ENCODE data around the gene EP400.
"Not testable (repeated sequence)": the region's sequence is repeated elsewhere in the genome, so short reads cannot be mapped to it uniquely, and the experiment has no call there.

Gene EP400

GRCh38 chr12:132099739-132100138, 150.0 kb downstream of the EP400 start:
- DNase-seq, result no peak

GRCh38 chr12:132100306-132101065, 150.7 kb downstream of the EP400 start:
- DNase-seq, result no peak

GRCh38 chr12:132102297-132102696, 152.6 kb downstream of the EP400 start:
- DNase-seq, result no peak

GRCh38 chr12:132103072-132103471, 153.3 kb downstream of the EP400 start:
- not testable (repeated sequence) for DNase-seq

- no peak for DNase-seq
These were observed 154.0 kb downstream of the EP400 start for GRCh38 chr12:132103542-132104308.

GRCh38 chr12:132105467-132105866, 155.7 kb downstream of the EP400 start:
- DNase-seq, result no peak

GRCh38 chr12:132106921-132107320, 157.2 kb downstream of the EP400 start:
- DNase-seq, result no peak

- DNase-seq, result no peak
These were observed 158.6 kb downstream of the EP400 start for GRCh38 chr12:132108211-132108832.

GRCh38 chr12:132109741-132110140, 160.0 kb downstream of the EP400 start:
- DNase-seq, result no peak

- DNase-seq, result no peak
These were observed 160.9 kb downstream of the EP400 start for GRCh38 chr12:132110677-132111076.

GRCh38 chr12:132111654-132112304, 162.0 kb downstream of the EP400 start:
- no peak for DNase-seq

GRCh38 chr12:132114667-132115066, 164.9 kb downstream of the EP400 start:
- no peak for DNase-seq

GRCh38 chr12:132115500-132115899, 165.8 kb downstream of the EP400 start:
- DNase-seq, result no peak

GRCh38 chr12:132116709-132117557, 167.2 kb downstream of the EP400 start:
- DNase-seq, result no peak

- no peak for DNase-seq
These were observed 167.8 kb downstream of the EP400 start for GRCh38 chr12:132117558-132117875.

GRCh38 chr12:132118876-132119275, 169.1 kb downstream of the EP400 start:
- no peak for DNase-seq

GRCh38 chr12:132121283-132121682, 171.5 kb downstream of the EP400 start:
- no peak for DNase-seq

GRCh38 chr12:132123970-132124765, 174.4 kb downstream of the EP400 start:
- no peak for DNase-seq

GRCh38 chr12:132124766-132125425, 175.2 kb downstream of the EP400 start:
- DNase-seq, result no peak

GRCh38 chr12:132125736-132126135, 176.0 kb downstream of the EP400 start:
- no peak for DNase-seq

- no peak for DNase-seq
These were observed 177.3 kb downstream of the EP400 start for GRCh38 chr12:132127041-132127440.

All from effector CD4-positive, alpha-beta T cell (primary cell).